Measurements from ENCODE around the gene LCE2A.

The LCE2A gene

GRCh38 chr1:152743371-152744145, 45.4 kb downstream of the LCE2A start:
- no peak for DNase-seq (ENCODE audit: low read depth)

- DNase-seq (ENCODE audit: low read depth) = no peak
Observed at GRCh38 chr1:152745289-152745704, 47.2 kb downstream of the LCE2A start.

GRCh38 chr1:152745765-152746444, 47.8 kb downstream of the LCE2A start:
- no peak for DNase-seq (ENCODE audit: low read depth)

GRCh38 chr1:152747831-152748230, 49.7 kb downstream of the LCE2A start:
- DNase-seq (ENCODE audit: low read depth) = no peak
